GM21390 (cell line): ENCODE results near the gene VEGFC.

Experiments used
- ATAC-seq: cut with Tn5 transposase; IDR thresholded peaks from one replicate; pipeline ENCODE4 v1.9.1; 2021; ENCODE audit not compliant: unreplicated experiment

VEGFC gene

GRCh38 chr4:176799653-176800052 lies 6.9 kb upstream of the VEGFC start:
- ATAC-seq, result no peak

GRCh38 chr4:176798540-176798939 lies 5.8 kb upstream of the VEGFC start:
- ATAC-seq, result no peak

DNA sequence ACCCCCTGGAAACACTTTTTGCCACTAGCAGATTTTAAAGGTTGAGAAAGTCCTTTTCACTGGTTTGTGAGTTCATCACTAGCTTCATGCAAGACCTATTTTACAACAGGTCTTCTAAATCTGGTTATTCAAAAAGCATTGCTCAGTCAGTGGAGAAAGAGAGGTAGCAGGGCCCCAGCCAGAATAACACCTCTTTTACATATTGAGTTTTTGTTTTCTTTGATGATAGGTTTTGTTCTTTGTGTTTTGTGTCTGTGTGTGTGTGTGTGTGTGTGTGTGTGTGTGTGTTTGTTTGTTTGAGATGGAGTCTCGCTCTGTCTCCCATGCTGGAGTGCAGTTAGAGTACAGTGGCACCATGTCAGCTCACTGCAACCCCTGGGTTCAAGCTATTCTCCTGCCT lies 2.7 kb upstream of the VEGFC start:
- ATAC-seq, result no peak

DNA sequence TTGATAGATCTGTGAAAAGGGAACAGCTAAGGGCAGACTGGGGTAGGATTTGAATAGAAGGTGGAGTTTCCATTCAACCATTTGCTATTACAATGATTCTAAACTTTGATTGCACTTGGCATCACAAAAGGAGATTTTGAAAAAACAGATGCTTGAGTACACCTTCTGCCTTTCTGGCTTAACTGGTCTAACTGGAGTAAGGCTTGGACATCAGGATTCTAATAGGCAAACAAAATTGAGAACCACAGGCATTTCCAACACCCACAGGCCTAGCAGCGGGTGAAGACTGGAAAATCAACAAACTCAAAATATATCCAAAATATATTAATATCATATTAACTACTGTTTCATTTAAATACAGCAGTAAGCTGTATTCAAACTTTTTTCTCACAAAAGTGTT lies 1.9 kb upstream of the VEGFC start:
- no peak for ATAC-seq

DNA sequence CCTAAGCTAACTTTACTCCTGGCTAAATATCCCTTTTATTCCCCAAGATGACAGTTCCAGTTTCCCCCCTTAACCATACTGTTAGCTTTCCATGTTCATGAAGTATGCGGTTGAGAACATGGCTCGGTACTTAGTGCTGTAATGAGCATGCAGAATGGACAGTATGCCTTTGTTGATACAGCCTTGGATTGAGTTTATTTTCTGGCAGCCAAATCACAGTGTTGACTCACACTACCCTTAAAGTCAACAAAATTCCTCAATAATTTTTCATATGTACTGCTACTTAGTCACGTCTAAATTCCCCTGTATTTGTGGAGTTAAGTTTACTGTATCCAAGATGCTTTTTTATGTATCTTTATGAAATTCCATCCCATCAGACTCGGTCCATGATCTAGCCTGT lies 1.4 kb upstream of the VEGFC start:
- no peak for ATAC-seq

DNA sequence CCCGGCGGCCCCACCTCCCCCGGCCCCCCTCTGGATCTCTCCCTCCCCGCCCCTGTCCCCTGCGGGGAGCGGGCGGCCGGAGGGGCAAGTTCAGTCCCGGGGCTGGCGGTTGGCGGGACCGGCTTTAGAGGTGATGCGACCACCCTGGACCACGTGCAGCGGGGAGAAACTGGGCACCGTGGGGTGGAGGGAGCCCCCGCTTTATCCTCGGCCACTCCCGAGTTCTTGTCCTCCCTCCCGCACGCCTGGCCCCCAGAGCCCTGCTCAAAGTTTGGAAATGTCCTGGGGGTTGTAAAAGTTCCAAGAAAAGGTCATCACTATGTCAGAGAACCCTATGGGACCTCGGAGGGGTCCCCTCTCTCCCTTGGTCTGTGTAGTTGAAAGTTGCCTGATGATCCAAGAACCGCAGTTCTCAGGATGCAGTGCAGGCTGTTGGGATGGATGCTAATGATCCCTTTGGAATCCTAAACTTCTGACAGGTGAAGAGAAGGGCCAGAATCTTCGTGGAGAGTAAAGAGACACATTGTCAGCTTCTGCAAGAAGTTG lies 411 bp upstream of the VEGFC start:
- no peak for ATAC-seq

GRCh38 chr4:176791591-176792325 lies 964 bp downstream of the VEGFC start:
- ATAC-seq, result peak; percentile 26

GRCh38 chr4:176790398-176790797 lies 2.3 kb downstream of the VEGFC start:
- ATAC-seq, result no peak

DNA sequence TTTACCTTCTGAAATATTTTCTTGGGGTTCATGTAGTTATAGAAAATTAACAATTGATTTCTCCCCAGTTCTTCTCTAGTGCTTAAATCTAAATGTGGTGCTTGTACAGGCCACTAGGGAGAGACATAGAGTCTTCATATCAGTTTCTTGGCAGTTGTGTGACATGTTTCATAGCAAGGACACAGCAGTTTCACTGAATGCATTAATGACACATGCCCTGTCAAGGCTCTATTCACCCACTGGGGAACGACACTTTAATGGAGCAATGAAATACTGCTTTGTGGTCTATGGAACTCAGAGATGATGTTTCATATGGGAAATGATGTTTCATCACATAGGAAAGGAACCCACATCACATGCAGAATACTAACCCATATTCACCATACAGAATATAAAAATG lies 2.8 kb downstream of the VEGFC start:
- peak; percentile 47 for ATAC-seq

DNA sequence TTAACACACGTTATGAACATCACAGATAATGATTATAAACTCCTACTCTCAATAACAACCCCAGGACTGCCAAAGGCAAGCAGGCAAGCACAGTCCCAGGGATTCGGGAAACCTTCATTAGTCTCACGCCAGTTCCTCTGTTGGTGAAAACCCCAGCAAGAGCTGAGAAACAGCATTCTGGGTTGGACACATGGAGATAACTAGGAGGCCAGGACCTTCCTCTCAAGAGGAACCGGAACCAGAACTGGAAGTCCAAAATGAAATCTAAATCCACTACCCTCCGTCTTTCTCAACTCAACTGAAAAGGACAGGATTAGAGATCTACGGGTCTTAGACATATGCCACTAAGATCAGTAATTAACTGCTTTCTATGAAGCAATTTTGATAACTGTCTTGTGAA lies 3.8 kb downstream of the VEGFC start:
- ATAC-seq, result no peak

- ATAC-seq, result no peak
These were observed 4.5 kb downstream of the VEGFC start for GRCh38 chr4:176788248-176788647.

DNA sequence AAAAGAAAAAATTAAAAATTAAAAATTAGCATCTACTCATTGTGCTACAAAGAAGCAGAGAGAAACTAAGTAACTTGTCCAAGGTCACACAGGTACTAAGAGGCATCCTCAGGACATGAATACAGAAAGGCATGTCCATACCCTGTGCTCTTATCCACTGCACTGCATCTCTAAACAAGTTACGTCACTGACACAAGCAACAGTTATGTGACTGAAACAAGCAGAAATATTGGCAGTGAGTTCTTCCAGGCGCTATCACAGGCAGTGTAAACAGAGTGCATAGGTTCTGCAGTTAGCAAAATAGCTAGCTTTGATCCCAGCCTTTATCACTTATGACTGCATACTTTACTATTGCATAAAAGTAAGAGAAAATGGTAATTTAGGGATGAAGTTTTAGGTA lies 7.9 kb downstream of the VEGFC start:
- no peak for ATAC-seq

- no peak for ATAC-seq
These were observed 9.9 kb downstream of the VEGFC start for GRCh38 chr4:176782794-176783193.

GRCh38 chr4:176782191-176782590 lies 10.5 kb downstream of the VEGFC start:
- no peak for ATAC-seq

DNA sequence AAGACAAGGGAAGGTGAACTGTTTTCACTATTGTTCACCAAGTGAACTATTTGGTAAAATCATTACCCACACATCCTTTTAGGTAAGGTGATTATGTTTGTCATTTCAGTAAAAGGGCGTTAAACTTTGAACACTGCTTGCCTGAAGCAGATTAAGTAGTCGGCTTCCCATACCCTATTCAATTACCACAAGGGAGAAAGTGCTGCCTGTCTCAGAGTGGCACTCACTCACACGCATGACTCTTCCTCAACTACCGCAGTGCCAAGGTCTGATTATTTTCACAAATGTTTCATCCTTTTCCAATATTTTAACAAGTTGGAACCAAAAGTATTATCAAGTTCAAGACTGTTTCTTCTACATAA lies 11.0 kb downstream of the VEGFC start:
- ATAC-seq, result no peak

DNA sequence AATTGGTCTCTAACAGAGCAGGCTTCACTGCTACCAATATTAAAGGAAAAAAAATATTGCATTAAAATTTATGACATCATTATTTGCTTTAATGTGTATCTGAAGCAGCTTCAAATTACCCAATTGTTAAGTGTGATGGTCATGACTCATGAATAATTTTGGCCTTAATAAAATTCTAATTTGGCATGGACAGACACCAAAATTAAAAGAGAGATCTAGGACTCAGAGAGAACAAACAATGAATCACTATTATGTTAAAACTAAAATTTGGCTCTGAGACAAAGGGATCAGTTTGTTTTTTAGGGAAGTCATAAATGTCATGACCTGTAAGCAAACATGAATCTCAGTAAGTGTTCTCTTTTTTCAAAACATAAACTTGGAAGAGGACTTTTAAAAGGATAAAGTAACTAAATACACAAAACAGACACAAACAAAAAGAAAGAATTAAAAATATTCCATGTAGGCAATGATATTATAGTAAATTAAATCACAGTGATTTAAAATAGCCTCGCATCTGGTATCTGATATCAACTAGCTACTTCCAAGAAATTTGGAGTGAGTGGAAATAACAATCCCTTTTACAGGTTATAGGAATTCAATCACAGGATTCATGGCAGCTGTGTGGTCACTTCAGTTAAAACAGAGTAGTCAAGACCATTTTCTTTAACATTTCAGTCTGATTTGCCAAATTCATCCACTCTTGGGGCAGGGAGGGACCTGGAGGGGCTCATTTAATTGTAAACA lies 11.6 kb downstream of the VEGFC start:
- no peak for ATAC-seq

- no peak for ATAC-seq
These were observed 13.3 kb downstream of the VEGFC start for GRCh38 chr4:176779421-176779820.

DNA sequence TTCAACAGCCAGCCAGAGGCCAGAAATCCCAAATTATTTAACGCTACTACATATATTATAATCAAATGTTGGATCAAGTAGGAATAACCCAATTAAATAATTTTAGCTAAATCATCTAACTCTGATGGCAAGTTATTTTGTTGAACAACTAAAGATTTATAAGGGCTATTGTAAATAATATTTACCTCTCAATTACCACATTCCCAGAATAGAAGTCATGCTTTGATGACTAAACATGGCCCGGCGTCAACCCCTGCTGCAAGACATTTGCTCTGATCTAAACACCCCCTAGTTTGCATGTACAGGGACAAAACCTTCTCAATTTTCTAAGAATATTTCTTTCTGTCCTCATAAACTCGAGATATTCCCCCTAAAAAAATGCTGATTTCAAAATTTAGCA lies 14.2 kb downstream of the VEGFC start:
- ATAC-seq, result no peak

DNA sequence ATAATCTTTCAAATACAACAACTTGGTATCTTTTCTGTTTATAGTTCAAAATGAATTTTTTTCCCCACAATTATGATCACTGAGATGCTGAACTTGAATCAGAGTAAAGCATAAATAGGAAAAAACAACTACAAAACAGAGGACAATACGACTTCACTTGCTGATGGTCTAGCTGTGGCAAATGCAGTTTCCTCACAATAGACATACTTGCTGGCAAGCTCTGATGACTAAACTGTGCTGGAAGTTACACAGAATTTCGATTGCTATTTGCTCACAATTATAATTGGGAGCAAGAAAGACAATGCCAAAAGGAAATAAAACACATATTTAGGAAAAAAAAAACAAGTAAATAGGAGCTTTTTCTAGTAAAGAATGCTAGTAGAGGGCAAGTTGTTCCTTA lies 14.7 kb downstream of the VEGFC start:
- ATAC-seq, result no peak

DNA sequence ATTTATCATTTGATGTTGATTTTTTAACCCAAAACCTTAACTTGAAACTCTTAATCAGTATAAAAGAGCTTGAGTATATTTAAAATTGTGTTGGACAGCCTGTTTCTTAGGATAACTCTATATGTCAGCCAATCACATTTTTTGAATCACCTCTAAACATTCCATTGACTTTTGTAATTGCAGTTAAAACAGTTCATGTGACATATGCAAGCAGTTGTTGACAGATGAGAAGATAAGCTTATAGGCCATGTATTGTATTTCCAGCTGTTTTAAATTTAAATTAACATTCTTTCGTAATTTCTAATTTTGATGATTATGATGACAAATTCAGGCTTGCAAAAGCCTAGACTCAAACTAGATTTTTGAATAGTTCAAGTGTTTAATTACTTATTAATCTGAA lies 17.4 kb downstream of the VEGFC start:
- ATAC-seq, result no peak

- ATAC-seq, result no peak
These were observed 17.9 kb downstream of the VEGFC start for GRCh38 chr4:176774852-176775251.

DNA sequence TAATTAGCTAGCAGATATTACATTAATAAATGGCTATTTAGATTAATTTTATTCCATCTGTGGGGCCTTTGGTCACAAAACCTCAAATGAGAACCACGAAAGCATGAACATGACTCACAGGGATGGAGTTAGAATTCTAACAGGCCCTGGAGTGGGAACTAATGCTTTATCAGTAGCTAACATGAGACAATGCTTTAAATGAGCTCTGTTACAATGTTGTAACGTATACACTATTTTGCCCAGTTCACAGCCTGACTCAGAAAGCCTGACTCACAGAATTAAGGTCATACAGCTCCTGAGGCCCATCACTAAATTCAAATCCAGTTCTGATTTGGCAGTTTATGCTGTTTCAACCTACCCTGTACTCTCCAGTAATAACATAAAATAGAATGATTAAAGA lies 23.2 kb downstream of the VEGFC start:
- ATAC-seq, result no peak

- no peak for ATAC-seq
These were observed 25.5 kb downstream of the VEGFC start for GRCh38 chr4:176767183-176767582.
